Measurements from ENCODE around the gene ZC3H12D.

- no peak for TF ChIP-seq POLR2AphosphoS5 (IDR thresholded peaks at IDR 0.05; ENCODE audit: low read depth, low read length)
- TF ChIP-seq PHF21A (CRISPR knock-in tag; IDR thresholded peaks at IDR 0.05): no peak
- no peak for TF ChIP-seq ZFP90 (CRISPR knock-in tag; IDR thresholded peaks at IDR 0.05; ENCODE audit: borderline replicate concordance)
- TF ChIP-seq NCOR1 (IDR thresholded peaks at IDR 0.05; ENCODE audit: borderline replicate concordance, low read length): no peak
- no peak for TF ChIP-seq ARID2 (CRISPR knock-in tag; IDR thresholded peaks at IDR 0.05; ENCODE audit: borderline replicate concordance)
- no peak for TF ChIP-seq RAD21 (CRISPR knock-in tag; IDR thresholded peaks at IDR 0.05)
- TF ChIP-seq CTCF (CRISPR knock-in tag; IDR thresholded peaks at IDR 0.05): no peak
- no peak for TF ChIP-seq SNAI1 (CRISPR knock-in tag; IDR thresholded peaks at IDR 0.05; ENCODE audit: borderline replicate concordance)
- TF ChIP-seq SMC3 (IDR thresholded peaks at IDR 0.05; ENCODE audit: low read length): no peak
Measured at GRCh38 chr6:149454346-149454848, 30.4 kb downstream of the ZC3H12D start.

All from HepG2 (cell line).